ENCODE measurements around the gene WNT10A.

GRCh38 chr2:218889937-218890336 lies 9.3 kb downstream of the WNT10A start:
- no peak for TF ChIP-seq SP1 (IDR thresholded peaks at IDR 0.05)
- TF ChIP-seq BHLHE40 (IDR thresholded peaks at IDR 0.05; ENCODE audit: borderline replicate concordance) = no peak
- TF ChIP-seq TARDBP (IDR thresholded peaks at IDR 0.05) = no peak
- TF ChIP-seq FOXM1 (IDR thresholded peaks at IDR 0.05; ENCODE audit: borderline replicate concordance) = no peak
- TF ChIP-seq SUZ12 (IDR thresholded peaks at IDR 0.05) = no peak
- no peak for TF ChIP-seq CTBP1 (IDR thresholded peaks at IDR 0.05; ENCODE audit: borderline replicate concordance)
- no peak for TF ChIP-seq NFRKB (IDR thresholded peaks at IDR 0.05)
- TF ChIP-seq ZNF384 (IDR thresholded peaks at IDR 0.05) = no peak
- TF ChIP-seq PKNOX1 (IDR thresholded peaks at IDR 0.05) = no peak
- TF ChIP-seq HDGF (IDR thresholded peaks at IDR 0.05; ENCODE audit: borderline replicate concordance) = no peak
- TF ChIP-seq FOXK2 (IDR thresholded peaks at IDR 0.05) = no peak
- TF ChIP-seq LEF1 (IDR thresholded peaks at IDR 0.05; ENCODE audit: borderline replicate concordance) = no peak
- TF ChIP-seq L3MBTL2 (conservative IDR thresholded peaks at IDR 0.05) = no peak
- no peak for TF ChIP-seq ARNT (IDR thresholded peaks at IDR 0.05)

Data from HEK293T (cell line).